ENCODE measurements around the gene IKBKE.

IKBKE gene

GRCh38 chr1:206529425-206529824 lies 59.1 kb downstream of the IKBKE start:
- DNase-seq (ENCODE audit: low read depth, low spot score), result no peak
- no peak overlapping the region for H3K4me3 ChIP-seq (ENCODE audit: low read depth, low read length)
- TF ChIP-seq CTCF (IDR thresholded peaks at IDR 0.05; ENCODE audit: low read depth, low read length), result no peak
- in situ Hi-C loops (cut with HindIII; ENCODE audit: low sequenced_read_pairs), result no loop called here

DNA sequence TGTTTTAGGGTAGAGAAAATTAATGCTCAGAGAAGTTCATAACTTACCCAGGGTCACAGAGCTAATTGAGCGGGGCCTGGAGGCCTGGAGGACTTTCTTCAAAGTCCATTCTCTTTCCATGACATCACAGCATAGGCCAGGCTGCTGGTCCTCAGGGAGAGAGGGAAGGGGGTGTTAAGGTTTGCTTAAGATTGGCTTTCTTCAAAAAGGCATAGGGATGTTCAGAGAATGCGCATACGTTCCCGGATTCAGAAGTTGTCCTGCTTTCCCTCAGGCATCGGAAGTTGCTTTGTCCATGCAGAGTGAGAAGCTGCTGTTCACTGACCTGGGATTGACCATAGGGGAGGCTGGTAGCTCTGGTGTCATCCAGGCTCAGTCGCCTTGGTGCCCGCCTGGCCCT lies 62.1 kb downstream of the IKBKE start:
- no peak overlapping the region for H3K4me3 ChIP-seq (ENCODE audit: low read depth, low read length)
- no peak for TF ChIP-seq CTCF (IDR thresholded peaks at IDR 0.05; ENCODE audit: low read depth, low read length)

DNA sequence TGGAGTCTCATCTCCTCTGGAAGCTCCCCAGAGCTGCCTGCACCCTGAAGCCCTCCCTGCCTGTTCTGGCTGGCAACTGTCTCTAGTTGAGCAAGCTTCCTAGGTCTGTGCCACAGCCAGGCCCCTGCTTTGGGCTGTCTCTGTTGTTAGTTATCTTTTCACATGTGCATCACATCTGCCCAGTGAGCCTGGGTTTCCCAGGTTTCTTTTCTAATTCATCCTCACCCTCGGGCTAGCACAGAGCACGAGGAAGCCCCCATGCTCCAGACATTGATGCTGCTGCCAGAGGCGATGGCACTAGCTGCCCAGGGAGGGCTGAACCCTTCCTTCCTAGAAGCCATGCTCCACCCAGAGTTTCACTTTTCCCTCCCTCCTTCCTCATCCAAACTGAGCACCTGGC lies 64.3 kb downstream of the IKBKE start:
- in situ Hi-C loops (cut with HindIII; ENCODE audit: low sequenced_read_pairs), result no loop called here
- H3K4me3 ChIP-seq (ENCODE audit: low read depth, low read length), result no peak overlapping the region
- no peak for DNase-seq (ENCODE audit: low read depth, low spot score)
- TF ChIP-seq CTCF (IDR thresholded peaks at IDR 0.05; ENCODE audit: low read depth, low read length), result no peak

More for the DNA sequence above, 62.1 kb downstream of the IKBKE start:
- in situ Hi-C loops (cut with HindIII; ENCODE audit: low sequenced_read_pairs), result no loop called here
- no peak for DNase-seq (ENCODE audit: low read depth, low spot score)

- in situ Hi-C loops (cut with HindIII; ENCODE audit: low sequenced_read_pairs), result no loop called here
- H3K4me3 ChIP-seq (ENCODE audit: low read depth, low read length), result no peak overlapping the region
- DNase-seq (ENCODE audit: low read depth, low spot score), result no peak
- TF ChIP-seq CTCF (IDR thresholded peaks at IDR 0.05; ENCODE audit: low read depth, low read length), result no peak
These were observed 65.5 kb downstream of the IKBKE start for GRCh38 chr1:206535853-206536188.

GRCh38 chr1:206537141-206537540 lies 66.9 kb downstream of the IKBKE start:
- in situ Hi-C loops (cut with HindIII; ENCODE audit: low sequenced_read_pairs), result no loop called here
- TF ChIP-seq CTCF (IDR thresholded peaks at IDR 0.05; ENCODE audit: low read depth, low read length), result no peak
- peak; percentile 13 for DNase-seq (ENCODE audit: low read depth, low spot score)
- no peak overlapping the region for H3K4me3 ChIP-seq (ENCODE audit: low read depth, low read length)

GRCh38 chr1:206538086-206538770 lies 68.0 kb downstream of the IKBKE start:
- in situ Hi-C loops (cut with HindIII; ENCODE audit: low sequenced_read_pairs), result no loop called here
- H3K4me3 ChIP-seq (ENCODE audit: low read depth, low read length), result no peak overlapping the region
- no peak for DNase-seq (ENCODE audit: low read depth, low spot score)
- no peak for TF ChIP-seq CTCF (IDR thresholded peaks at IDR 0.05; ENCODE audit: low read depth, low read length)
